ENCODE results near the gene SLFN12L.

- TF ChIP-seq CTCF (IDR thresholded peaks at IDR 0.05) = no peak
- TF ChIP-seq POLR2A (IDR thresholded peaks at IDR 0.05) = no peak
Measured at GRCh38 chr17:35496451-35497290, 40.8 kb downstream of the SLFN12L start.
